PFSK-1 (cell line): ENCODE results near the gene KLHL2.

Experiments
- POLR2AphosphoS5 ChIP-seq: IDR thresholded peaks from 2 replicates; pipeline ENCODE4 v1.6.1; 2012; ENCODE audit warnings: low read depth, mild to moderate bottlenecking, control low read depth, low read length, moderate library complexity
- REST ChIP-seq, 2 experiments: IDR thresholded peaks; 2 replicates each; pipeline versions ENCODE4 v1.6.1 to v1.8.0; 2011 to 2012; ENCODE audit warnings: low read depth in 2 of 2, low read length in 2 of 2, control low read depth in 1 of 2, inconsistent platforms in 1 of 2, mild to moderate bottlenecking in 1 of 2, moderate library complexity in 1 of 2; ENCODE audit not compliant: insufficient read depth in 1 of 2
- SIN3A ChIP-seq: IDR thresholded peaks from 2 replicates; pipeline ENCODE4 v1.6.1; 2012; ENCODE audit warnings: mild to moderate bottlenecking, low read length, moderate library complexity, borderline replicate concordance; ENCODE audit not compliant: insufficient read depth
- TAF1 ChIP-seq: IDR thresholded peaks from 2 replicates; pipeline ENCODE4 v1.6.1; 2012; ENCODE audit warnings: low read length, control low read depth, borderline replicate concordance; ENCODE audit not compliant: insufficient read depth

GRCh38 chr4:165203541-165204461 lies 3.6 kb upstream of the KLHL2 start:
- no peak for TF ChIP-seq REST (IDR thresholded peaks at IDR 0.05; ENCODE audit: insufficient read depth in 1 of 2, low read depth in 2 of 2, low read length in 2 of 2)
- no peak for TF ChIP-seq TAF1
- no peak for TF ChIP-seq POLR2AphosphoS5
- TF ChIP-seq SIN3A, result no peak
